H9 (cell line): ENCODE data around the gene BAIAP2L1. TPM values are rescaled to one million over a fixed set of nuclear protein-coding genes. Genes with fewer than 3 reads are reported as not detected.

ENCODE experiments used
- DNase-seq: peaks from one replicate; pipeline ENCODE4 v3.0.0-alpha.2; 2017
- H2AFZ ChIP-seq: one replicate; pipeline ENCODE4 v1.6.1; 2013; ENCODE audit warnings: mild to moderate bottlenecking, low read length, control low read depth, moderate library complexity
- H2AK5ac ChIP-seq: 2 replicates; pipeline ENCODE4 v1.6.1; 2013; ENCODE audit warnings: low read length, control low read depth, mixed read lengths; ENCODE audit not compliant: insufficient read length
- H2BK120ac ChIP-seq: one replicate; pipeline ENCODE4 v1.6.1; 2013; ENCODE audit warnings: low read depth, mild to moderate bottlenecking, low read length, control low read depth, inconsistent platforms; ENCODE audit not compliant: poor library complexity, severe bottlenecking
- H2BK12ac ChIP-seq: 2 replicates; pipeline ENCODE4 v1.6.1; 2013; ENCODE audit warnings: low read length, control low read depth, mixed read lengths, low read depth; ENCODE audit not compliant: insufficient read length
- H2BK15ac ChIP-seq: 2 replicates; pipeline ENCODE4 v1.6.1; 2013; ENCODE audit warnings: low read depth, low read length, control low read depth
- H2BK20ac ChIP-seq: one replicate; pipeline ENCODE4 v1.6.1; 2013; ENCODE audit warnings: low read depth, mild to moderate bottlenecking, low read length, control low read depth, inconsistent platforms; ENCODE audit not compliant: poor library complexity, severe bottlenecking
- H2BK5ac ChIP-seq: 2 replicates; pipeline ENCODE4 v1.6.1; 2013; ENCODE audit warnings: low read length, control low read depth, mixed read lengths; ENCODE audit not compliant: insufficient read length
- H3K14ac ChIP-seq: 2 replicates; pipeline ENCODE4 v1.6.1; 2013; ENCODE audit warnings: low read length, control low read depth; ENCODE audit not compliant: insufficient read depth
- H3K18ac ChIP-seq: 2 replicates; pipeline ENCODE4 v1.6.1; 2013; ENCODE audit warnings: low read depth, mild to moderate bottlenecking, mixed read lengths, low read length, control low read depth; ENCODE audit not compliant: insufficient read length
- H3K23ac ChIP-seq: 2 replicates; pipeline ENCODE4 v1.6.1; 2013; ENCODE audit warnings: low read length, control low read depth, mixed read lengths, low read depth; ENCODE audit not compliant: insufficient read length
- H3K23me2 ChIP-seq: 2 replicates; pipeline ENCODE4 v1.6.1; 2013; ENCODE audit warnings: low read depth, mild to moderate bottlenecking, mixed read lengths, low read length, control low read depth; ENCODE audit not compliant: insufficient read length, poor library complexity, severe bottlenecking
- H3K27ac ChIP-seq: 2 replicates; pipeline ENCODE4 v1.5.1; 2013; ENCODE audit warnings: low read length, control low read depth, mixed read lengths, low read depth; ENCODE audit not compliant: insufficient read length
- H3K27me3 ChIP-seq: 2 replicates; pipeline ENCODE4 v1.6.1; 2013; ENCODE audit warnings: low read length, control low read depth, inconsistent platforms; ENCODE audit not compliant: insufficient read depth
- H3K4ac ChIP-seq: 2 replicates; pipeline ENCODE4 v1.6.1; 2013; ENCODE audit warnings: low read depth, mild to moderate bottlenecking, control low read depth, inconsistent platforms, low read length, moderate library complexity
- H3K4me1 ChIP-seq: 2 replicates; pipeline ENCODE4 v1.6.1; 2013; ENCODE audit warnings: low read length, control low read depth, inconsistent platforms; ENCODE audit not compliant: insufficient read depth
- H3K4me2 ChIP-seq: 2 replicates; pipeline ENCODE4 v1.6.1; 2013; ENCODE audit warnings: low read length, control low read depth, mixed read lengths; ENCODE audit not compliant: insufficient read length, insufficient read depth
- H3K56ac ChIP-seq: 2 replicates; pipeline ENCODE4 v1.6.1; 2013; ENCODE audit warnings: low read depth, mild to moderate bottlenecking, mixed read lengths, low read length, control low read depth; ENCODE audit not compliant: insufficient read length
- H3K79me1 ChIP-seq: 2 replicates; pipeline ENCODE4 v1.6.1; 2013; ENCODE audit warnings: low read depth, mild to moderate bottlenecking, moderate library complexity, low read length, control low read depth, inconsistent platforms; ENCODE audit not compliant: insufficient read depth, poor library complexity, severe bottlenecking
- H3K79me2 ChIP-seq: 2 replicates; pipeline ENCODE4 v1.6.1; 2013; ENCODE audit warnings: low read length, control low read depth, inconsistent platforms; ENCODE audit not compliant: insufficient read depth
- H3K9ac ChIP-seq: 2 replicates; pipeline ENCODE4 v1.6.1; 2013; ENCODE audit warnings: low read length, control low read depth, mixed read lengths; ENCODE audit not compliant: insufficient read length; ENCODE audit errors: extremely low read depth
- H3K9me3 ChIP-seq: one replicate; pipeline ENCODE4 v1.6.1; 2013; ENCODE audit warnings: low read depth, low read length, inconsistent platforms; ENCODE audit not compliant: control insufficient read depth
- H3T11ph ChIP-seq: one replicate; pipeline ENCODE4 v1.6.1; 2013; ENCODE audit warnings: mild to moderate bottlenecking, low read length, control low read depth, inconsistent platforms
- H4K20me1 ChIP-seq: one replicate; pipeline ENCODE4 v1.6.1; 2013; ENCODE audit not compliant: control insufficient read depth, insufficient read length, insufficient read depth
- H4K5ac ChIP-seq: 2 replicates; pipeline ENCODE4 v1.6.1; 2013; ENCODE audit warnings: low read depth, mild to moderate bottlenecking, mixed read lengths, low read length, control low read depth; ENCODE audit not compliant: insufficient read length
- H4K8ac ChIP-seq: replicated peaks from 2 replicates; pipeline ENCODE4 v1.6.1; 2013; ENCODE audit warnings: low read length, control low read depth, mixed read lengths, low read depth; ENCODE audit not compliant: insufficient read length
- H4K91ac ChIP-seq: 2 replicates; pipeline ENCODE4 v1.6.1; 2013; ENCODE audit warnings: low read depth, mild to moderate bottlenecking, moderate library complexity, mixed read lengths, low read length, control low read depth; ENCODE audit not compliant: insufficient read length
- H3K27ac Mint-ChIP-seq, 3 experiments: 2 replicates in 2 of 3; 3 replicates in 1 of 3; pipeline ENCODE4 v1.8.0; 2020 to 2021; ENCODE audit warnings: mixed read lengths in 3 of 3, mild to moderate bottlenecking in 1 of 3, moderate library complexity in 1 of 3
- H3K27me3 Mint-ChIP-seq: 2 replicates; pipeline ENCODE4 v1.8.0; 2021; ENCODE audit warnings: low read depth, mild to moderate bottlenecking, moderate library complexity, mixed read lengths
- H3K36me3 Mint-ChIP-seq, 3 experiments: 2 replicates in 2 of 3; 3 replicates in 1 of 3; pipeline ENCODE4 v1.8.0; 2020 to 2021; ENCODE audit warnings: low read depth in 3 of 3, mixed read lengths in 3 of 3; ENCODE audit not compliant: insufficient read depth in 1 of 3
- H3K4me1 Mint-ChIP-seq, 2 experiments: 2 replicates each; pipeline ENCODE4 v1.8.0; 2020; ENCODE audit warnings: mixed read lengths in 2 of 2
- H3K4me3 Mint-ChIP-seq, 2 experiments: 2 replicates in 1 of 2; 3 replicates in 1 of 2; pipeline ENCODE4 v1.8.0; 2020 to 2021; ENCODE audit warnings: mild to moderate bottlenecking in 2 of 2, mixed read lengths in 2 of 2, moderate library complexity in 1 of 2
- H3K9me3 Mint-ChIP-seq, 2 experiments: 2 replicates in 1 of 2; 3 replicates in 1 of 2; pipeline ENCODE4 v1.8.0; 2020; ENCODE audit warnings: mild to moderate bottlenecking in 2 of 2, mixed read lengths in 2 of 2, moderate library complexity in 1 of 2
- CTCF ChIP-seq: fragments of 200-600 bp; sonication (generic); conservative IDR thresholded peaks from 3 replicates; pipeline ENCODE4 v1.8.0; 2021; ENCODE audit warnings: antibody characterized with exemption, mild to moderate bottlenecking
- WGBS: extraction: QIAGEN DNeasy Blood & Tissue Kit; methylation state at CpG from one replicate; pipeline ENCODE4 v1.1.7; 2013; ENCODE audit warnings: missing lambda C conversion rate, low lambda C conversion rate, mixed read lengths; ENCODE audit not compliant: insufficient read length; ENCODE audit errors: extremely low coverage; 5-methylcytosine and 5-hydroxymethylcytosine counted together
- total RNA-seq: library from RNA; stranded (reverse); gene quantifications from 2 replicates; pipeline ENCODE4 v1.2.1, GENCODE V29; 2021

BAIAP2L1 gene
- total RNA-seq, 1 experiment from 2014 or later: 25.9 TPM

DNA sequence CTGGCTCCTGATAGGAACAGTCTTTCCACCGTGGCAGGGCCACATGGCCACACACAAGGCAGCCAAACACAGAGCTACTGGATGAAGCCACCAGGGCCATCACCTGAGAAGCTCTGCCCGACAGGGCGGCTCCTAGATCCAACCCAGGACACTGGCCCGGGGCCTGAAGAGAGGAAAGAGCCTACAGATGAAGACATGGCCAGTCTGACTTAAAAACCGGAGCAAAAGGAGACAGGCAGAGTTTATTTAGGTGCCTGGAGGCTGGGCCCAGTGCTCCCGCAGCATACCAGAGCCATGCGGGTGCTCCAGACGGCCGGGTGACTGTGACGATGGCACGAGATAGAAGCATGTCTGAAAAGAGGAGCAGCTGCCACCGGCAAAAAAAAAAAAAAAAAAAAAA, 152.7 kb downstream of the BAIAP2L1 start:
- Histone ChIP-seq H3K4me1 (no peaks in the 10 kb centered on the region), H3T11ph (no peak overlapping the region), H3K56ac (no peak overlapping the region), H3K27me3 (no peaks in the 10 kb centered on the region), H3K79me1 (no peaks in the 10 kb centered on the region), H3K9ac (no peak overlapping the region), H4K20me1 (no peaks in the 10 kb centered on the region), H2BK120ac (no peak overlapping the region), H3K18ac (no peak overlapping the region), H2BK12ac (no peak overlapping the region), H3K14ac (no peak overlapping the region), H3K79me2 (no peaks in the 10 kb centered on the region), H3K23me2 (peaks cover 6% of the 10 kb centered on the region), H2AFZ (no peak overlapping the region), H3K4me2 (no peak overlapping the region), H2BK5ac (no peak overlapping the region), H2BK20ac (no peak overlapping the region), H3K23ac (no peak overlapping the region), H2AK5ac (no peak overlapping the region), H3K27ac (no peak overlapping the region), H4K5ac (no peak overlapping the region), H4K91ac (no peak overlapping the region), H2BK15ac (no peak overlapping the region), H4K8ac (no peak overlapping the region), H3K4ac (no peak overlapping the region), H3K9me3 (no peaks in the 10 kb centered on the region)
- no CpG with 5 or more reads among the region's 12 CpGs for WGBS
- Mint-ChIP-seq H3K27ac (0 out of 7 replicates have a peak overlapping the region, but pooled peaks of 1 of the 3 experiments have one; percentile 44), H3K4me1 (peaks cover 14 to 19% of the 10 kb centered on the region in 2 experiments), H3K4me3 (no peak overlapping the region), H3K36me3 (no peaks in the 10 kb centered on the region; a peak in 2 of 7 replicates), H3K9me3 (no peaks in the 10 kb centered on the region), H3K27me3 (no peaks in the 10 kb centered on the region)
- TF ChIP-seq CTCF: no peak
- DNase-seq: no peak
